HepG2 (cell line): ENCODE results near the gene ADAM10. TPM values are rescaled to one million over a fixed set of nuclear protein-coding genes. Genes with fewer than 3 reads are reported as not detected.

Experiments used
- ATAC-seq: fragments of 200-7000 bp; cut with Tn5 transposase; 3 replicates; pipeline ENCODE4 v1.9.1; 2020; ENCODE audit warnings: mild to moderate bottlenecking, moderate library complexity
- BruUV-seq: library from RNA; stranded (reverse); fragments of 400-500 nt; replicated peaks from 2 replicates; lab custom pipeline; 2021; lab: Mats Ljungman, UMichigan
- CTCF ChIA-PET: fragments of 300-600 bp; formaldehyde crosslinking; extraction: SDS; loops from one replicate; lab custom pipeline; 2021; ENCODE audit warnings: low total read pairs, inconsistent platforms, low intra/inter-chr PET ratio; lab: Yijun Ruan, JAX
- POLR2A ChIA-PET: fragments of 350-600 bp; sonication (Branson Sonifier 250); formaldehyde crosslinking; loops from one replicate; lab custom pipeline; 2020; ENCODE audit warnings: antibody characterized with exemption, inconsistent platforms; lab: Yijun Ruan, JAX
- DNase-seq: peaks from one replicate; pipeline ENCODE4 v3.0.0-alpha.2; 2015; ENCODE audit warnings: low spot score
- FAIRE-seq: peaks from 3 replicates; lab custom pipeline; 2011; peaks lifted over from hg19 to GRCh38; lab: Jason Lieb, UNC
- H2AFZ ChIP-seq: one replicate; pipeline ENCODE4 v1.6.1; 2011; ENCODE audit warnings: low read length, inconsistent platforms
- H3K27ac ChIP-seq: fragments of 300-600 bp; 3 replicates; pipeline ENCODE4 v1.8.0; 2011; ENCODE audit warnings: mixed run types, mild to moderate bottlenecking, mixed read lengths, low read length, inconsistent platforms; ENCODE audit not compliant: insufficient read depth; ENCODE audit errors: extremely low read length
- H3K27me3 ChIP-seq, 2 experiments: fragments of 200-600 bp in 1 of 2; 2 replicates in 1 of 2; 3 replicates in 1 of 2; pipeline versions ENCODE4 v1.6.0 to v1.8.0; 2011; ENCODE audit warnings: low read length in 2 of 2, mild to moderate bottlenecking in 2 of 2, moderate library complexity in 2 of 2, inconsistent platforms in 1 of 2; ENCODE audit not compliant: insufficient read depth in 2 of 2, control insufficient read depth in 1 of 2
- H3K36me3 ChIP-seq, 2 experiments: fragments of 200-600 bp in 1 of 2; replicated peaks in 1 of 2; 2 replicates in 1 of 2; 3 replicates in 1 of 2; pipeline versions ENCODE4 v1.5.1 to v1.8.0; 2011; ENCODE audit warnings: low read length in 2 of 2, inconsistent platforms in 1 of 2; ENCODE audit not compliant: insufficient read depth in 2 of 2, control insufficient read depth in 1 of 2
- H3K4me1 ChIP-seq: 2 replicates; pipeline ENCODE4 v1.5.1; 2012; ENCODE audit warnings: low read length, inconsistent platforms; ENCODE audit not compliant: insufficient read depth
- H3K4me2 ChIP-seq: 2 replicates; pipeline ENCODE4 v1.6.0; 2011; ENCODE audit warnings: low read depth, low read length, inconsistent platforms
- H3K4me3 ChIP-seq, 3 experiments: fragments of 200-600 bp in 1 of 3; sonication (generic), shearing (Covaris generic) in 1 of 3; replicated peaks in 1 of 3; 2 replicates each; pipeline ENCODE4 v1.5.1; 2011 to 2016; ENCODE audit warnings: low read length in 3 of 3, inconsistent platforms in 2 of 3, low read depth in 2 of 3, mild to moderate bottlenecking in 2 of 3, control low read depth in 1 of 3, mixed read lengths in 1 of 3; ENCODE audit not compliant: insufficient read depth in 1 of 3
- H3K79me2 ChIP-seq: one replicate; pipeline ENCODE4 v1.6.1; 2011; ENCODE audit warnings: low read length, inconsistent platforms; ENCODE audit not compliant: insufficient read depth
- H3K9ac ChIP-seq: 2 replicates; pipeline ENCODE4 v1.6.0; 2011; ENCODE audit warnings: mild to moderate bottlenecking, low read depth, low read length, inconsistent platforms; ENCODE audit not compliant: insufficient read depth
- H3K9me3 ChIP-seq: 2 replicates; pipeline ENCODE4 v1.5.1; 2012; ENCODE audit warnings: mild to moderate bottlenecking, low read length
- H4K20me1 ChIP-seq: 2 replicates; pipeline ENCODE4 v1.6.0; 2011; ENCODE audit warnings: inconsistent platforms, mild to moderate bottlenecking, low read length, moderate library complexity; ENCODE audit not compliant: insufficient read depth
- CBX5 ChIP-seq: sonication (generic); formaldehyde crosslinking; IDR thresholded peaks from 2 replicates; pipeline ENCODE4 v1.4.0; 2020; ENCODE audit warnings: missing genetic modification reagents, borderline replicate concordance
- FIP1L1 ChIP-seq: fragments of 200-400 bp; formaldehyde crosslinking; IDR thresholded peaks from 2 replicates; pipeline ENCODE4 v1.6.1; 2018; ENCODE audit warnings: low read depth, mild to moderate bottlenecking, low read length, moderate library complexity, borderline replicate concordance; ENCODE audit not compliant: insufficient read depth
- HNF4A ChIP-seq: sonication (generic); formaldehyde crosslinking; IDR thresholded peaks from 2 replicates; pipeline ENCODE4 v1.4.0; 2020; ENCODE audit warnings: missing genetic modification reagents
- RXRA ChIP-seq: sonication (generic); formaldehyde crosslinking; IDR thresholded peaks from 2 replicates; pipeline ENCODE4 v1.5.1; 2020; ENCODE audit warnings: missing genetic modification reagents
- SETDB1 ChIP-seq: sonication (generic); formaldehyde crosslinking; IDR thresholded peaks from 2 replicates; pipeline ENCODE4 v1.5.1; 2020; ENCODE audit warnings: missing genetic modification reagents, mild to moderate bottlenecking, borderline replicate concordance
- ZBTB21 ChIP-seq: sonication (generic); formaldehyde crosslinking; IDR thresholded peaks from 2 replicates; pipeline ENCODE4 v1.4.0; 2020; ENCODE audit warnings: missing genetic modification reagents
- ZNF20 ChIP-seq: sonication (generic); formaldehyde crosslinking; IDR thresholded peaks from 2 replicates; pipeline ENCODE4 v1.4.0; 2020; ENCODE audit warnings: mild to moderate bottlenecking, moderate library complexity, missing genetic modification reagents
- ZNF274 ChIP-seq: sonication (generic); formaldehyde crosslinking; IDR thresholded peaks from 2 replicates; pipeline ENCODE4 v1.5.1; 2020; ENCODE audit warnings: mild to moderate bottlenecking, missing genetic modification reagents
- ZNF496 ChIP-seq: sonication (generic); formaldehyde crosslinking; IDR thresholded peaks from 2 replicates; pipeline ENCODE4 v1.8.1; 2023; ENCODE audit warnings: mild to moderate bottlenecking, moderate library complexity, missing genetic modification reagents; ENCODE audit not compliant: insufficient replicate concordance
- ZNF562 ChIP-seq: sonication (generic); formaldehyde crosslinking; IDR thresholded peaks from 2 replicates; pipeline ENCODE4 v1.8.0; 2022; ENCODE audit warnings: missing genetic modification reagents, borderline replicate concordance
- ZNF761 ChIP-seq: sonication (generic); formaldehyde crosslinking; conservative IDR thresholded peaks from 2 replicates; pipeline ENCODE4 v1.4.0; 2020; ENCODE audit warnings: mild to moderate bottlenecking, missing genetic modification reagents
- ZSCAN20 ChIP-seq: sonication (generic); formaldehyde crosslinking; IDR thresholded peaks from 2 replicates; pipeline ENCODE4 v1.4.0; 2020; ENCODE audit warnings: missing genetic modification reagents, mild to moderate bottlenecking, borderline replicate concordance
- WGBS: methylation state at CpG from one replicate; pipeline ENCODE4 v1.1.6; 2017; ENCODE audit warnings: low lambda C conversion rate; 5-methylcytosine and 5-hydroxymethylcytosine counted together
- in situ Hi-C: cut with HindIII; loops from 2 replicates; pipeline ENCODE4 v1.10.0; 2017; ENCODE audit warnings: low pct_unique_long_range_greater_than_20kb; ENCODE audit not compliant: extremely low pct_ligation_motif_present
- intact Hi-C: fragments of 100-400 bp; cut with micrococcal nuclease; formaldehyde crosslinking; loops from one replicate; pipeline ENCODE4 v1.10.0; 2022; ENCODE audit not compliant: unreplicated experiment
- polyA plus RNA-seq, 8 experiments: library from polyadenylated mRNA; depleted of rRNA in 3 of 8; stranded (reverse) in 7 of 8; unstranded in 1 of 8; fragments of >200 nt; fragmentation: Illumina TruSeq in 4 of 8; extraction: Trizol in 4 of 8; gene quantifications; 2 replicates each; pipeline versions ENCODE4 v1.2.1 to v1.2.3, GENCODE V29; 2011 to 2016; ENCODE audit warnings: low read depth in 4 of 8, missing spikeins in 1 of 8, mixed read lengths in 1 of 8; ENCODE audit not compliant: insufficient read depth in 1 of 8
- total RNA-seq, 5 experiments: library from RNA; depleted of rRNA; stranded (reverse); fragments of >200 nt; fragmentation: Illumina TruSeq; extraction: Trizol; gene quantifications; 2 replicates each; pipeline ENCODE4 v1.2.3, GENCODE V29; 2016; ENCODE audit warnings: low read depth in 1 of 5
- TF ChIP-seq, protein P1 (sequence below): IDR thresholded peaks from 2 replicates; pipeline ENCODE4 v1.6.1; 2016; ENCODE audit warnings: mild to moderate bottlenecking

ADAM10 gene
- total and polyA plus RNA-seq, 2 of the 13 experiments (the other 11 are each of a cell fraction or from before 2014, with no cell fraction given) = 92.7 to 125 TPM

DNA sequence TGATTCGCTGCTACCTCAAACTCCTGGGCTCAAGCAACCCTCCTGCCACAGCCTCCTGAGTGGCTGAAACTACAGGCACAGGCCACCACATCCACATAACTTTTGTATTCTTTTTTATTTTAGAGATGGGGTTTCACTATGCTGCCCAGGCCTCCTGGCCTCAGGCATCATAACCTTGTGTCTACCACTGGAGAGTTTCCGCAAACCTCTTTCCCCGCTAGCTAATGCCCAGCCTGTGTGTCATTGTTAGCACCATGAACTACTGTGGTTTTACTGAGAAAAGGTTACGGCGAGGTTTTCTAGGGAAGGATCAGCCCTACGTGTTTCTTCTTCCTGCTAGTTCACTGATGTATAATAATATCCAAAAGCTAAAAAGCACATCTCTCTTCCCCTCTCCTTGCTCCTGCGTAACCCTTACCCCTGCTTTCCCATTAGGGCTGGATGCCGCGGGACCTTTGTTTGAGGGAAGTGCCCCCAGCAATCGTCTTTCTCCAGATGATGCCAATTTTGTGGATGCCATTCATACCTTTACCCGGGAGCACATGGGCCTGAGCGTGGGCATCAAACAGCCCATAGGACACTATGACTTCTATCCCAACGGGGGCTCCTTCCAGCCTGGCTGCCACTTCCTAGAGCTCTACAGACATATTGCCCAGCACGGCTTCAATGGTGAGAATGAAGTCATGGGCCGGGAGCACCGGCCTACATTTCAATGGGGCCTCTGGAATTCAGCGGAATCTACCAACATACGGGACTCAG is 204.0 kb downstream of the ADAM10 start:
- H2AFZ ChIP-seq = no peak overlapping the region

More for the DNA sequence above, 204.0 kb downstream of the ADAM10 start:
- DNase-seq (no peak), FAIRE-seq (no peak), ATAC-seq (no peak)
- no TSS peak for BruUV-seq
- 99% methylated on average over 18 of the region's 18 CpGs for WGBS
- H3K4me2 ChIP-seq = no peak overlapping the region
- intact Hi-C loops (loop anchor here (2.0 kb wide), 1 partner anchor 29 kb away; no protein-coding TSS in a partner anchor), in situ Hi-C loops (loop anchor here (5.0 kb wide), 1 partner anchor 73 kb away; no protein-coding TSS in a partner anchor)
- H3K36me3 ChIP-seq = peaks cover 2 to 13% of the 10 kb centered on the region in 2 experiments; a peak in 2 of 5 replicates
- H3K4me1 ChIP-seq = peaks cover 27% of the 10 kb centered on the region
- POLR2A ChIA-PET = interaction anchor here (1.1 to 2.1 kb wide), 2 partner anchors 40 to 69 kb away, joined by 3 to 7 read pairs; no protein-coding TSS in a partner anchor
- no peaks in the 10 kb centered on the region for H3K9me3 ChIP-seq
- CTCF ChIA-PET = no interaction called here
- no peak overlapping the region for H3K4me3 ChIP-seq
- no peaks in the 10 kb centered on the region for H4K20me1 ChIP-seq
- no peaks in the 10 kb centered on the region for H3K79me2 ChIP-seq
- H3K27me3 ChIP-seq = no peaks in the 10 kb centered on the region
- no peak overlapping the region for H3K9ac ChIP-seq
- no peak overlapping the region for H3K27ac ChIP-seq
- TF ChIP-seq ZSCAN20 = no peak
- TF ChIP-seq CBX5 (CRISPR knock-in tag) = no peak
- TF ChIP-seq SETDB1 = no peak
- TF ChIP-seq RXRA = no peak
- TF ChIP-seq ZNF20 (CRISPR knock-in tag) = no peak
- no peak for TF ChIP-seq HNF4A (CRISPR knock-in tag)
- TF ChIP-seq ZNF274 (CRISPR knock-in tag) = no peak
- TF ChIP-seq ZNF761 = no peak
- no peak for TF ChIP-seq ZBTB21
- TF ChIP-seq ZNF562 (CRISPR knock-in tag) = no peak
- no peak for TF ChIP-seq ZNF496
- no peak for TF ChIP-seq FIP1L1
- TF ChIP-seq, protein P1, sequence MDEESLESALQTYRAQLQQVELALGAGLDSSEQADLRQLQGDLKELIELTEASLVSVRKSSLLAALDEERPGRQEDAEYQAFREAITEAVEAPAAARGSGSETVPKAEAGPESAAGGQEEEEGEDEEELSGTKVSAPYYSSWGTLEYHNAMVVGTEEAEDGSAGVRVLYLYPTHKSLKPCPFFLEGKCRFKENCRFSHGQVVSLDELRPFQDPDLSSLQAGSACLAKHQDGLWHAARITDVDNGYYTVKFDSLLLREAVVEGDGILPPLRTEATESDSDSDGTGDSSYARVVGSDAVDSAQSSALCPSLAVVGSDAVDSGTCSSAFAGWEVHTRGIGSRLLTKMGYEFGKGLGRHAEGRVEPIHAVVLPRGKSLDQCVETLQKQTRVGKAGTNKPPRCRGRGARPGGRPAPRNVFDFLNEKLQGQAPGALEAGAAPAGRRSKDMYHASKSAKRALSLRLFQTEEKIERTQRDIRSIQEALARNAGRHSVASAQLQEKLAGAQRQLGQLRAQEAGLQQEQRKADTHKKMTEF (CRISPR knock-in tag) = no peak
